ENCODE results near the gene C11orf68. TPM values are rescaled to one million over a fixed set of nuclear protein-coding genes. Genes with fewer than 3 reads are reported as not detected.

Gene C11orf68
- total RNA-seq, 1 experiment from 2014 or later = 48.0 TPM

DNA sequence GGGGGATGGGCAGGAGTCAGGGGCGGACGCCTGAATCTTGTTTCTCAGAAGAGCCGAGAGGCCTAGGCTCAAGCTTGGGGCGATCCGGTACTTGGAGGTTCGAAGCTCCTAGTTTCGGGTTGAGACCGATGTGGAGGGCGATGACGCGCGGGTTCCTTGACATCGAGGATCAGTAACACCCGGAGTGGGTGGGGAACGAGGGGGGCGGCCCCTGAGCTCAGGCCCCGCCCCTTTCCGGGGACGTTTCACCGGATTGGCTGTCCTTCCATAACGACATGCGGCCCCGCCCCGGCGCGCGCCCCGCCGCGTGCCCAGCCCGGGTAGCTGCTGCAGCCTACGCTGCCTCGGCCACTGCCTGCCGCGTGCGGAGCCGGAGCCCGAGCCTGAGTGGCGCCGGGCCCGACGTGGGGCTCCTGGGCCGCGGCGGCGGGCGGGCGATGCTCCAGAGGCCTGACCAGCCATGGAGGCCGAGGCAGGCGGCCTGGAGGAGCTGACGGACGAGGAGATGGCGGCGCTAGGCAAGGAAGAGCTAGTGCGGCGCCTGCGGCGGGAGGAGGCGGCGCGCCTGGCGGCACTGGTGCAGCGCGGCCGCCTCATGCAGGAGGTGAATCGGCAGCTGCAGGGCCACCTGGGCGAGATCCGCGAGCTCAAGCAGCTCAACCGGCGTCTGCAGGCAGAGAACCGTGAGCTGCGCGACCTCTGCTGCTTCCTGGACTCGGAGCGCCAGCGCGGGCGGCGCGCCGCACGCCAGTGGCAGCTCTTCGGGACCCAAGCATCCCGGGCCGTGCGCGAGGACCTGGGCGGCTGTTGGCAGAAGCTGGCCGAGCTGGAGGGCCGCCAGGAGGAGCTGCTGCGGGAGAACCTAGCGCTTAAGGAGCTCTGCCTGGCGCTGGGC lies 28.3 kb downstream of the C11orf68 start, which contains the start of gene CCDC85B:
CCDC85B (plus strand) TSS at position 350 of the 895 bp plus-strand sequence; CDS start at position 461, 111 bp downstream.
- Mint-ChIP-seq H3K4me1 (ENCODE audit: insufficient read depth, unreplicated experiment) (peaks cover 32% of the 10 kb centered on the region), H3K27me3 (ENCODE audit: insufficient read depth, unreplicated experiment) (no peaks in the 10 kb centered on the region), H3K36me3 (ENCODE audit: insufficient read depth, unreplicated experiment) (peaks cover 74% of the 10 kb centered on the region), H3K9me3 (ENCODE audit: unreplicated experiment) (no peaks in the 10 kb centered on the region), H3K27ac (ENCODE audit: low read depth, unreplicated experiment) (peak within 1 kb of the TSS; percentile 90), H3K4me3 (ENCODE audit: unreplicated experiment) (peak within 1 kb of the TSS; percentile 90)
- DNase-seq (ENCODE audit: unreplicated experiment) = peak; percentile 95
- POLR2A ChIA-PET = interaction anchor here (0.6 to 9.9 kb wide), 39 partner anchors 9 to 876 kb away, joined by 3 to 222 read pairs (median 4); partner anchors contain the start of genes BANF1, C11orf68, CFL1 and DPF2
- intact Hi-C loops (cut with micrococcal nuclease) = loop anchor here (1.0 kb wide), 2 partner anchors 9 to 21 kb away; no protein-coding TSS in a partner anchor
- CTCF ChIA-PET = interaction anchor here (0.6 to 9.0 kb wide), 14 partner anchors 8 to 380 kb away, joined by 3 to 203 read pairs (median 5); partner anchors contain the start of genes FOSL1 and MUS81
- TF ChIP-seq, protein P1, sequence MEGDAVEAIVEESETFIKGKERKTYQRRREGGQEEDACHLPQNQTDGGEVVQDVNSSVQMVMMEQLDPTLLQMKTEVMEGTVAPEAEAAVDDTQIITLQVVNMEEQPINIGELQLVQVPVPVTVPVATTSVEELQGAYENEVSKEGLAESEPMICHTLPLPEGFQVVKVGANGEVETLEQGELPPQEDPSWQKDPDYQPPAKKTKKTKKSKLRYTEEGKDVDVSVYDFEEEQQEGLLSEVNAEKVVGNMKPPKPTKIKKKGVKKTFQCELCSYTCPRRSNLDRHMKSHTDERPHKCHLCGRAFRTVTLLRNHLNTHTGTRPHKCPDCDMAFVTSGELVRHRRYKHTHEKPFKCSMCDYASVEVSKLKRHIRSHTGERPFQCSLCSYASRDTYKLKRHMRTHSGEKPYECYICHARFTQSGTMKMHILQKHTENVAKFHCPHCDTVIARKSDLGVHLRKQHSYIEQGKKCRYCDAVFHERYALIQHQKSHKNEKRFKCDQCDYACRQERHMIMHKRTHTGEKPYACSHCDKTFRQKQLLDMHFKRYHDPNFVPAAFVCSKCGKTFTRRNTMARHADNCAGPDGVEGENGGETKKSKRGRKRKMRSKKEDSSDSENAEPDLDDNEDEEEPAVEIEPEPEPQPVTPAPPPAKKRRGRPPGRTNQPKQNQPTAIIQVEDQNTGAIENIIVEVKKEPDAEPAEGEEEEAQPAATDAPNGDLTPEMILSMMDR (IDR thresholded peaks at IDR 0.05; ENCODE audit: unreplicated experiment) = no peak
- no TSS peak for BruUV-seq (replicated peaks)

DNA sequence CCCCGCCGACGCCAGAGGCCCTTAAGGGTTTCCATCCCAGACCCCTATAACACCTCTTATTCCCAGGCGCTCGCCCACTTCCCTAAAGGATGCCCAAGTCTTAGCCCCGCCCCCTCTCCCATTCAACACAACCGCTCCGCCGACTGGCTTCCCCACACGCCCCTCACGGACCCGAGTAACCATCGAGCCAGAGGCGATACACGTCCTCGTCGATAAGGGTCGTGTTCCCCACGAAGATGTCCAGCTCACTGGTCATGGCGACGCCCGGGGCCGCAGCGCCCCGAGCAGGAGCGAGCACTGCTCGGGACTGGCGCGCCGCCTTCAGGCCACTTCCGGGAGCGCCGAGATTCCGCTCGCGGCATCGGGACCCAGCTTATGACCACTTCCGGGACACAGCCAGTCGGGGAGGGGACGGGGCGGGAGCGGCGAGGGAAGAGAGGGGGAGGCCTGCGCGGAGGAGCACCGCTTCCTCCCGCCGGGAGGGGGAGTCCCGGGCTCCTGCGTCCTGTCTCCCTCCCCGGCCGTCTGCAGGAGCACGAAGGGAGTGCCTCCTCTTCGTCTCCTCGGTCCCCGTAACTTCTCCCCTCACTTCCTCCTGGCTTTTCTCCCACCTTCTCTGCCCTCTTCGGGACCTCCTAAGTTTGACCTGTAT lies 30.6 kb downstream of the C11orf68 start, which contains the start of gene FIBP:
FIBP (minus strand) TSS at position 309 of the 652 bp plus-strand sequence; CDS start at position 256, 53 bp downstream.
- Mint-ChIP-seq H3K9me3 (ENCODE audit: unreplicated experiment) (no peaks in the 10 kb centered on the region), H3K4me3 (ENCODE audit: unreplicated experiment) (peak within 1 kb of the TSS; percentile 90), H3K27me3 (ENCODE audit: insufficient read depth, unreplicated experiment) (no peaks in the 10 kb centered on the region), H3K4me1 (ENCODE audit: insufficient read depth, unreplicated experiment) (peaks cover 28% of the 10 kb centered on the region), H3K36me3 (ENCODE audit: insufficient read depth, unreplicated experiment) (peaks cover 66% of the 10 kb centered on the region), H3K27ac (ENCODE audit: low read depth, unreplicated experiment) (peak within 1 kb of the TSS; percentile 90)
- POLR2A ChIA-PET = interaction anchor here (0.6 to 9.9 kb wide), 29 partner anchors 10 to 1576 kb away, joined by 3 to 222 read pairs (median 8); partner anchors contain the start of genes BANF1, C11orf68, CFL1 and DPP3
- CTCF ChIA-PET = interaction anchor here (0.6 to 9.0 kb wide), 29 partner anchors 8 to 442 kb away, joined by 3 to 203 read pairs (median 4); partner anchors contain the start of genes BANF1, CTSW, EIF1AD and FOSL1
- peak; percentile 97 for DNase-seq (ENCODE audit: unreplicated experiment)
- TF ChIP-seq, protein P1 (IDR thresholded peaks at IDR 0.05; ENCODE audit: unreplicated experiment) = peak; percentile 84
- intact Hi-C loops (cut with micrococcal nuclease) = loop anchor here (1.0 to 2.0 kb wide), 2 partner anchors 73 to 101 kb away; partner anchors contain the start of gene SART1
- BruUV-seq (replicated peaks) = no TSS peak

DNA sequence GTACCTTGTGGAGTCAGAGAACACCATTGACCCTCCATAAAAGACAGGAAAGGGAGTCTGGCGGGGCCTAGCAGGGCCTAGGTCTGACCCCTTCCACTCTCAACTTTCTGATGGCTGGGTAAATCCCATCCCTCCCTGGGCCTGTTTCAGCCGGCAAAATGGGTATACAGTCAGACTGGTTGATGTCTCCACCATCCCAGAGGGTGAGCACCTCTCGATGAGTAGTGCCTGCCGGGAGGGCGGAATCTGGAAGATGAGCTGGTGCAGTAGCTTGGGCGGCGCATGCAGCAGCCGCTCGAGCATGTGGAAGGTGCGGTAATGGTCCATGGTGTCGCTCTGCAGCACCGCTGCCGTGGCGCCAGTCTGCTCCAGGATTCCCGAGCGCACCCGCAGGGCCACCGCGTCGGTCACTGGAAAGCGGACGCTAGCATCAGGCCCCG lies 31.1 kb downstream of the C11orf68 start:
- POLR2A ChIA-PET = interaction anchor here (0.6 to 9.9 kb wide), 23 partner anchors 9 to 593 kb away, joined by 3 to 222 read pairs (median 13); partner anchors contain the start of genes BANF1, C11orf68, CFL1 and DPP3
- intact Hi-C loops (cut with micrococcal nuclease) = loop anchor here (1.0 to 2.0 kb wide), 2 partner anchors 73 to 102 kb away; partner anchors contain the start of gene SART1
- Mint-ChIP-seq H3K4me3 (ENCODE audit: unreplicated experiment) (peak overlapping the region; percentile 90), H3K4me1 (ENCODE audit: insufficient read depth, unreplicated experiment) (peaks cover 26% of the 10 kb centered on the region), H3K27ac (ENCODE audit: low read depth, unreplicated experiment) (peak overlapping the region; percentile 90), H3K27me3 (ENCODE audit: insufficient read depth, unreplicated experiment) (no peaks in the 10 kb centered on the region), H3K9me3 (ENCODE audit: unreplicated experiment) (no peaks in the 10 kb centered on the region), H3K36me3 (ENCODE audit: insufficient read depth, unreplicated experiment) (peaks cover 61% of the 10 kb centered on the region)
- DNase-seq (ENCODE audit: unreplicated experiment) = no peak
- CTCF ChIA-PET = interaction anchor here (0.6 to 9.0 kb wide), 27 partner anchors 9 to 441 kb away, joined by 3 to 203 read pairs (median 5); partner anchors contain the start of genes CATSPER1, CTSW, KAT5 and MUS81
- TSS peak; percentile 1 for BruUV-seq (replicated peaks)
- TF ChIP-seq, protein P1 (IDR thresholded peaks at IDR 0.05; ENCODE audit: unreplicated experiment) = no peak
